ENCODE results near the gene CST3. TPM values are rescaled to one million over a fixed set of nuclear protein-coding genes. Genes with fewer than 3 reads are reported as not detected.

Gene CST3
- total RNA-seq, 1 experiment from 2014 or later: 82.7 TPM

- POLR2A ChIA-PET (ENCODE audit: low non-redundant PET): no interaction called here
- DNase-seq (ENCODE audit: low spot score): no peak
- Histone ChIP-seq H3K27ac (ENCODE audit: low read depth, low read length, poor library complexity, severe bottlenecking) (no peak overlapping the region), H3K9me3 (ENCODE audit: low read depth, low read length, poor library complexity, severe bottlenecking) (no peaks in the 10 kb centered on the region), H3K4me3 (ENCODE audit: low read depth, low read length, poor library complexity, severe bottlenecking) (no peak overlapping the region), H3K27me3 (replicated peaks; ENCODE audit: insufficient read depth, low read depth, low read length, poor library complexity) (no peaks in the 10 kb centered on the region), H3K4me1 (ENCODE audit: insufficient read depth, low read length, poor library complexity, severe bottlenecking) (peaks cover 7% of the 10 kb centered on the region), H3K36me3 (ENCODE audit: insufficient read depth, low read length, poor library complexity, severe bottlenecking) (no peaks in the 10 kb centered on the region)
- BruUV-seq (replicated peaks): no TSS peak
- CTCF ChIA-PET: no interaction called here
- TF ChIP-seq CTCF (conservative IDR thresholded peaks at IDR 0.05; ENCODE audit: low read depth, low read length): no peak
- TF ChIP-seq EZH2 (IDR thresholded peaks at IDR 0.05; ENCODE audit: borderline replicate concordance, low read depth, low read length, poor library complexity, severe bottlenecking): no peak
- intact Hi-C loops (cut with micrococcal nuclease; ENCODE audit: unreplicated experiment): no loop called here
Observed at GRCh38 chr20:23595941-23596340, 41.8 kb downstream of the CST3 start.

DNA sequence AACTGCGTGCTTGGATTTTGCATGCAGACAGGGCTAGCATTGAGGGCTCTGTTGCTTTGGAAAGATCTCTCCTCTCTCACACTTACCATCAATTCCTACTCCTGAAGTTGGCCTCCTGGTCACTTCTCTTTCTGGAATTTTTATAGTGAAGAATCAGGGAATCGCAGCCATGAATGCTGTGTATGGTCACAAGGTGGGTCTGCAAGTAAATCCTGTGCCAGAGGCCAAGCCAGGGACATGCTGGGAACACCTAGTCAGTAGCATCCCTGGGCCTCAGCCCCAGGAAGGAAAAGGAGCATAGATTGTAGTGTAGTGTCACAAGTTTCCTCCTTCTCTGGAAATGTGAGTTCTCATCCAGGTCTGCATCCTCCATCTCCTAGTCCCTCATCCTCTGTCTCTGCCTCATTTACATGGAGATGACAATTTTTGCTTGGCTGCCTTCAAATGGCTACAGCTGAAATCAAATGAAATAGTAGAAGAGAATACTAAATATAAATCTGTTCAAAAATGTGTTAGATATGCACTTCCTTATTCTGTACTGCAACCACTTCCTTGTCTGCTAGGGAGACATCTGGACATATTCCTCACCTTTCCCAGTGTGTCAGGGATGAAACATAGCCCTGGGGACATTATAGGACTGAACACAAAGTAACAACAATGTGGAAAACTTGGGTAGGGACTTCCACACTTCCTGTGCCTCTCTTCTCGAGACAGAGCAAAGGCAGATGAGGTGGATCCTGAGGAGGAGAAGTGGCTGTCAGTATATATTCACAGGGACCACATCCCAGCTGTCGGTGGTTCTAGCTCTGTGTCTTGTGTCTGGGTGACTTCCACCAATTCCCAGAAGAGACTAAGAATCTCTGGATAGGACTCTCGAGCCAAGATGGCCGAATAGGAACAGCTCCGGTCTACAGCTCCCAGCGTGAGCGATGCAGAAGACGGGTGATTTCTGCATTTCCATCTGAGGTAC is 49.0 kb downstream of the CST3 start:
- H3K27ac ChIP-seq (ENCODE audit: low read depth, low read length, poor library complexity, severe bottlenecking): no peak overlapping the region
- no peaks in the 10 kb centered on the region for H3K9me3 ChIP-seq (ENCODE audit: low read depth, low read length, poor library complexity, severe bottlenecking)
- H3K4me1 ChIP-seq (ENCODE audit: insufficient read depth, low read length, poor library complexity, severe bottlenecking): no peaks in the 10 kb centered on the region
- no peak for DNase-seq (ENCODE audit: low spot score)
- ChIA-PET POLR2A (ENCODE audit: low non-redundant PET) (no interaction called here), CTCF (no interaction called here)
- H3K4me3 ChIP-seq (ENCODE audit: low read depth, low read length, poor library complexity, severe bottlenecking): no peak overlapping the region
- BruUV-seq (replicated peaks): no TSS peak
- no peaks in the 10 kb centered on the region for H3K36me3 ChIP-seq (ENCODE audit: insufficient read depth, low read length, poor library complexity, severe bottlenecking)
- TF ChIP-seq EZH2 (IDR thresholded peaks at IDR 0.05; ENCODE audit: borderline replicate concordance, low read depth, low read length, poor library complexity, severe bottlenecking) (no peak), CTCF (conservative IDR thresholded peaks at IDR 0.05; ENCODE audit: low read depth, low read length) (no peak)
- H3K27me3 ChIP-seq (replicated peaks; ENCODE audit: insufficient read depth, low read depth, low read length, poor library complexity): no peaks in the 10 kb centered on the region
- intact Hi-C loops (cut with micrococcal nuclease; ENCODE audit: unreplicated experiment): no loop called here

GRCh38 chr20:23587631-23588030 is 50.1 kb downstream of the CST3 start:
- ChIA-PET POLR2A (ENCODE audit: low non-redundant PET) (no interaction called here), CTCF (no interaction called here)
- Histone ChIP-seq H3K4me3 (ENCODE audit: low read depth, low read length, poor library complexity, severe bottlenecking) (no peak overlapping the region), H3K9me3 (ENCODE audit: low read depth, low read length, poor library complexity, severe bottlenecking) (no peaks in the 10 kb centered on the region), H3K27ac (ENCODE audit: low read depth, low read length, poor library complexity, severe bottlenecking) (no peak overlapping the region), H3K27me3 (replicated peaks; ENCODE audit: insufficient read depth, low read depth, low read length, poor library complexity) (no peaks in the 10 kb centered on the region), H3K4me1 (ENCODE audit: insufficient read depth, low read length, poor library complexity, severe bottlenecking) (no peaks in the 10 kb centered on the region), H3K36me3 (ENCODE audit: insufficient read depth, low read length, poor library complexity, severe bottlenecking) (no peaks in the 10 kb centered on the region)
- intact Hi-C loops (cut with micrococcal nuclease; ENCODE audit: unreplicated experiment): no loop called here
- TF ChIP-seq CTCF (conservative IDR thresholded peaks at IDR 0.05; ENCODE audit: low read depth, low read length) (no peak), EZH2 (IDR thresholded peaks at IDR 0.05; ENCODE audit: borderline replicate concordance, low read depth, low read length, poor library complexity, severe bottlenecking) (no peak)
- BruUV-seq (replicated peaks): no TSS peak
- DNase-seq (ENCODE audit: low spot score): no peak
